ENCODE results near the gene PRODH.
A peak's percentile ranks its signal among the peaks of the same experiment; 100 is the strongest.
"Not testable (repeated sequence)": the region's sequence is repeated elsewhere in the genome, so short reads cannot be mapped to it uniquely, and the experiment has no call there.

The PRODH gene

GRCh38 chr22:18935889-18936529, at the start of gene PRODH:
Gene PRODH (minus strand): TSS chr22:18936293. CDS start chr22:18936287, 6 bp downstream.
- DNase-seq: no peak

- DNase-seq: no peak
Measured at GRCh38 chr22:18985780-18986179, 49.7 kb upstream of the PRODH start.

- DNase-seq: no peak
Measured at GRCh38 chr22:18984564-18984963, 48.5 kb upstream of the PRODH start.

GRCh38 chr22:18983120-18983651, 47.1 kb upstream of the PRODH start:
- no peak for DNase-seq

- no peak for DNase-seq
Measured at GRCh38 chr22:18980829-18981228, 44.7 kb upstream of the PRODH start.

- DNase-seq: no peak
Measured at GRCh38 chr22:18979957-18980356, 43.9 kb upstream of the PRODH start.

- DNase-seq: no peak
Measured at GRCh38 chr22:18978506-18978905, 42.4 kb upstream of the PRODH start.

GRCh38 chr22:18977824-18978425, 41.8 kb upstream of the PRODH start:
- no peak for DNase-seq

GRCh38 chr22:18976197-18976751, 40.2 kb upstream of the PRODH start:
- no peak for DNase-seq

- no peak for DNase-seq
Measured at GRCh38 chr22:18975434-18976196, 39.5 kb upstream of the PRODH start.

GRCh38 chr22:18974477-18975180, 38.5 kb upstream of the PRODH start:
- no peak for DNase-seq

- DNase-seq: no peak
Measured at GRCh38 chr22:18973264-18974031, 37.4 kb upstream of the PRODH start.

GRCh38 chr22:18972591-18972990, 36.5 kb upstream of the PRODH start:
- not testable (repeated sequence) for DNase-seq

- not testable (repeated sequence) for DNase-seq
Measured at GRCh38 chr22:18972029-18972428, 35.9 kb upstream of the PRODH start.

- no peak for DNase-seq
Measured at GRCh38 chr22:18971321-18971751, 35.2 kb upstream of the PRODH start.

GRCh38 chr22:18970948-18971315, 34.8 kb upstream of the PRODH start:
- no peak for DNase-seq

- DNase-seq: no peak
Measured at GRCh38 chr22:18970176-18970947, 34.3 kb upstream of the PRODH start.

GRCh38 chr22:18969158-18969942, 33.3 kb upstream of the PRODH start:
- not testable (repeated sequence) for DNase-seq

GRCh38 chr22:18968011-18968749, 32.1 kb upstream of the PRODH start:
- DNase-seq: peak; percentile 16
